HEK293 (cell line): ENCODE data around the gene UBA7.
"Not testable (repeated sequence)": the region's sequence is repeated elsewhere in the genome, so short reads cannot be mapped to it uniquely, and the experiment has no call there.

ENCODE experiments used
- CTCF ChIA-PET: fragments of 350-600 bp; formaldehyde crosslinking; extraction: SDS; loops from one replicate; lab custom pipeline; 2021; ENCODE audit warnings: antibody characterized with exemption; lab: Yijun Ruan, JAX
- POLR2A ChIA-PET: fragments of 300-600 bp; formaldehyde crosslinking; extraction: SDS; loops from one replicate; lab custom pipeline; 2020; ENCODE audit warnings: antibody characterized with exemption, inconsistent platforms; lab: Yijun Ruan, JAX
- H3K27ac ChIP-seq: fragments of 200-500 bp; sonication (Bioruptor generic); 2 replicates; pipeline ENCODE4 v1.5.1; 2014; ENCODE audit warnings: low read depth, low read length, control low read depth, inconsistent platforms; ENCODE audit errors: extremely low read depth
- H3K36me3 ChIP-seq, 2 experiments: fragments of 200-500 bp in 1 of 2; sonication (Bioruptor generic) in 1 of 2; 1 replicate in 1 of 2; 2 replicates in 1 of 2; pipeline ENCODE4 v1.5.1; 2014 to 2017; ENCODE audit warnings: inconsistent platforms in 2 of 2, low read length in 2 of 2; ENCODE audit not compliant: control insufficient read depth in 2 of 2, insufficient read depth in 1 of 2
- H3K4me1 ChIP-seq: fragments of 200-500 bp; sonication (Bioruptor generic); 2 replicates; pipeline ENCODE4 v1.5.1; 2014; ENCODE audit warnings: mild to moderate bottlenecking, low read length, inconsistent platforms; ENCODE audit not compliant: control insufficient read depth, insufficient read depth
- H3K4me3 ChIP-seq: 2 replicates; pipeline ENCODE4 v1.5.1; 2011; ENCODE audit warnings: low read depth, mild to moderate bottlenecking, control low read depth, low read length, moderate library complexity
- H3K9me3 ChIP-seq: fragments of 200-500 bp; sonication (Bioruptor generic); 2 replicates; pipeline ENCODE4 v1.5.1; 2014; ENCODE audit warnings: low read depth, low read length, inconsistent platforms; ENCODE audit not compliant: control insufficient read depth, insufficient read depth
- AEBP2 ChIP-seq: fragments of 450-650 bp; formaldehyde crosslinking; IDR thresholded peaks from 2 replicates; pipeline ENCODE4 v1.5.1; 2016; ENCODE audit warnings: missing biosample characterization, missing genetic modification characterization, borderline replicate concordance
- BCL11B ChIP-seq: fragments of 450-650 bp; formaldehyde crosslinking; IDR thresholded peaks from 2 replicates; pipeline ENCODE4 v1.5.1; 2016; ENCODE audit warnings: low read depth, missing biosample characterization, missing genetic modification characterization
- FEZF1 ChIP-seq: fragments of 450-650 bp; formaldehyde crosslinking; IDR thresholded peaks from 2 replicates; pipeline ENCODE4 v1.5.1; 2016; ENCODE audit warnings: missing biosample characterization, missing genetic modification characterization
- KLF16 ChIP-seq: fragments of 450-650 bp; formaldehyde crosslinking; IDR thresholded peaks from 2 replicates; pipeline ENCODE4 v1.5.1; 2017; ENCODE audit warnings: missing biosample characterization, missing genetic modification characterization
- KLF7 ChIP-seq: fragments of 450-650 bp; formaldehyde crosslinking; IDR thresholded peaks from 2 replicates; pipeline ENCODE4 v1.5.1; 2016; ENCODE audit warnings: missing biosample characterization, missing genetic modification characterization, borderline replicate concordance
- PRDM1 ChIP-seq: fragments of 450-650 bp; formaldehyde crosslinking; IDR thresholded peaks from 2 replicates; pipeline ENCODE4; 2016; ENCODE audit warnings: missing biosample characterization, missing genetic modification characterization
- PRDM6 ChIP-seq: fragments of 450-650 bp; formaldehyde crosslinking; IDR thresholded peaks from 2 replicates; pipeline ENCODE4 v1.5.1; 2017; ENCODE audit warnings: missing biosample characterization, missing genetic modification characterization
- WT1 ChIP-seq: fragments of 450-650 bp; formaldehyde crosslinking; IDR thresholded peaks from 2 replicates; pipeline ENCODE4 v1.5.1; 2016; ENCODE audit warnings: missing biosample characterization, missing genetic modification characterization
- ZBTB8A ChIP-seq: fragments of 450-650 bp; formaldehyde crosslinking; IDR thresholded peaks from 2 replicates; pipeline ENCODE4 v1.5.1; 2016; ENCODE audit warnings: missing biosample characterization, missing genetic modification characterization
- ZNF121 ChIP-seq: fragments of 450-650 bp; formaldehyde crosslinking; IDR thresholded peaks from 2 replicates; pipeline ENCODE4 v1.5.1; 2016; ENCODE audit warnings: missing biosample characterization, missing genetic modification characterization
- ZNF175 ChIP-seq: fragments of 450-650 bp; formaldehyde crosslinking; IDR thresholded peaks from 2 replicates; pipeline ENCODE4 v1.5.1; 2016; ENCODE audit warnings: missing biosample characterization, missing genetic modification characterization
- ZNF18 ChIP-seq: fragments of 450-650 bp; formaldehyde crosslinking; IDR thresholded peaks from 2 replicates; pipeline ENCODE4 v1.5.1; 2016; ENCODE audit warnings: missing biosample characterization, missing genetic modification characterization
- ZNF391 ChIP-seq: fragments of 450-650 bp; formaldehyde crosslinking; IDR thresholded peaks from 2 replicates; pipeline ENCODE4 v1.5.1; 2016; ENCODE audit warnings: low read depth, missing biosample characterization, missing genetic modification characterization, borderline replicate concordance
- ZNF629 ChIP-seq: fragments of 450-650 bp; formaldehyde crosslinking; IDR thresholded peaks from 2 replicates; pipeline ENCODE4 v1.5.1; 2017; ENCODE audit warnings: missing biosample characterization, missing genetic modification characterization
- TF ChIP-seq, protein P1 (sequence below): fragments of 450-650 bp; formaldehyde crosslinking; IDR thresholded peaks from 2 replicates; pipeline ENCODE4 v1.5.1; 2016; ENCODE audit warnings: missing biosample characterization, missing genetic modification characterization

Gene UBA7

GRCh38 chr3:49779358-49780079 lies 34.2 kb downstream of the UBA7 start (continued):
- TF ChIP-seq ZBTB8A (tag by site-specific recombination) = no peak
- peak; percentile 11; the same call in 1 of the 2 replicates for TF ChIP-seq ZNF18
- peak; percentile 89 for TF ChIP-seq ZNF121 (tag by site-specific recombination)
- no peak for TF ChIP-seq PRDM1 (tag by site-specific recombination)
- TF ChIP-seq KLF7 (tag by site-specific recombination) = no peak
- TF ChIP-seq BCL11B (tag by site-specific recombination) = no peak
- peak; percentile 21; the same call in 1 of the 2 replicates for TF ChIP-seq ZNF629 (tag by site-specific recombination)
- no peak for TF ChIP-seq WT1 (tag by site-specific recombination)
- TF ChIP-seq, protein P1, sequence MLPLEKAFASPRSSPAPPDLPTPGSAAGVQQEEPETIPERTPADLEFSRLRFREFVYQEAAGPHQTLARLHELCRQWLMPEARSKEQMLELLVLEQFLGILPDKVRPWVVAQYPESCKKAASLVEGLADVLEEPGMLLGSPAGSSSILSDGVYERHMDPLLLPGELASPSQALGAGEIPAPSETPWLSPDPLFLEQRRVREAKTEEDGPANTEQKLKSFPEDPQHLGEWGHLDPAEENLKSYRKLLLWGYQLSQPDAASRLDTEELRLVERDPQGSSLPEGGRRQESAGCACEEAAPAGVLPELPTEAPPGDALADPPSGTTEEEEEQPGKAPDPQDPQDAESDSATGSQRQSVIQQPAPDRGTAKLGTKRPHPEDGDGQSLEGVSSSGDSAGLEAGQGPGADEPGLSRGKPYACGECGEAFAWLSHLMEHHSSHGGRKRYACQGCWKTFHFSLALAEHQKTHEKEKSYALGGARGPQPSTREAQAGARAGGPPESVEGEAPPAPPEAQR = no peak
- no peak for TF ChIP-seq AEBP2 (tag by site-specific recombination)
- no peak for TF ChIP-seq FEZF1 (tag by site-specific recombination)
- TF ChIP-seq PRDM6 (tag by site-specific recombination) = peak; percentile 58; the same call in 1 of the 2 replicates
- no peak for TF ChIP-seq ZNF175 (tag by site-specific recombination)
- no peak for TF ChIP-seq ZNF391 (tag by site-specific recombination)

- H3K4me3 ChIP-seq, H3K27ac ChIP-seq, H3K4me1 ChIP-seq, H3K9me3 ChIP-seq, POLR2A ChIA-PET, CTCF ChIA-PET: not testable (repeated sequence)
- peaks cover 0 to 31% of the 10 kb centered on the region in 2 experiments; a peak in 2 of 3 replicates for H3K36me3 ChIP-seq
Measured at GRCh38 chr3:49776101-49776500, 37.7 kb downstream of the UBA7 start.

DNA sequence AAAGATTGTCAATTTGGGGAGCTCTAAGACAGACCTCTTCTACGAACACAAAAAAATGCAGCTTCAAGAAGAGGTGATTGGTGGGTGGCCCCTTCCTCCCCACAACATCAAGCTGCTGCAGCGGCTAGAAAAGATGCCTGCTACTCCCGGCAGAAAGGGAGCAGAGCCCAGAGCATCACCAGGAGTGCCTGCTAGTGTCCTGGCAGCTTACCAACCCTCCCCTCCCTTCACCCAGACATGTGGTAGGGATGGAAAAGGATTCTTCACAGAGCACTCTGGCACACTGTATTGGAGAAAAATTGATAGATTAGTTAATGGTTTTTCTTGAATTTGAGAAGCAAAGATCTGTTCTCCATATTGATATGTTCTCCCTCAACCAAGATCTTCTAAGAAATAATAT lies 38.2 kb downstream of the UBA7 start:
- Histone ChIP-seq H3K9me3 (no peaks in the 10 kb centered on the region), H3K4me3 (no peak overlapping the region), H3K27ac (no peak overlapping the region), H3K36me3 (peaks cover 0 to 25% of the 10 kb centered on the region in 2 experiments; a peak in 2 of 3 replicates), H3K4me1 (no peaks in the 10 kb centered on the region)
- ChIA-PET CTCF (no interaction called here), POLR2A (no interaction called here)
- TF ChIP-seq KLF16 = no peak
